Ovary (tissue), 9 donors: Measurements from ENCODE around the gene ARCN1. TPM values are rescaled to one million over a fixed set of nuclear protein-coding genes. Genes with fewer than 3 reads are reported as not detected.

ENCODE experiments used
- DNase-seq, 5 donors: peaks; one replicate each; pipeline ENCODE4 v3.0.0-alpha.2; 2019 to 2020
- H3K27ac ChIP-seq, 2 donors: fragments of 200-600 bp; one replicate each; pipeline versions ENCODE4 v1.5.1 to v1.8.0; 2019 to 2022
- H3K27me3 ChIP-seq: fragments of 200-600 bp; one replicate; pipeline ENCODE4 v1.8.0; 2022
- H3K36me3 ChIP-seq: fragments of 200-600 bp; sonication (generic); one replicate; pipeline ENCODE4 v1.5.1; 2019
- H3K4me1 ChIP-seq: one replicate; pipeline ENCODE4 v1.8.1; 2013; ENCODE audit warnings: mild to moderate bottlenecking, moderate library complexity; ENCODE audit not compliant: insufficient read depth
- H3K4me3 ChIP-seq: fragments of 200-600 bp; sonication (generic); one replicate; pipeline ENCODE4 v1.5.1; 2017
- H3K9me3 ChIP-seq, 2 donors: fragments of 200-600 bp in 1 of 2; sonication (generic) in 1 of 2; one replicate each; pipeline versions ENCODE4 v1.5.1 to v1.8.1; 2013 to 2019; ENCODE audit warnings: mild to moderate bottlenecking in 1 of 2, moderate library complexity in 1 of 2
- EP300 ChIP-seq: sonication (generic); formaldehyde crosslinking; IDR thresholded peaks from one replicate; pipeline ENCODE4 v1.6.1; 2017; ENCODE audit warnings: antibody characterized with exemption
- POLR2A ChIP-seq: fragments of 450-650 bp; IDR thresholded peaks from one replicate; pipeline ENCODE4 v1.6.1; 2017; ENCODE audit warnings: antibody characterized with exemption, mild to moderate bottlenecking, moderate library complexity
- WGBS, 3 donors: extraction: QIAGEN DNeasy Blood & Tissue Kit in 1 of 3; methylation state at CpG; one replicate each; pipeline versions ENCODE4 v1.1.5 to v1.1.7; 2013 to 2017; 5-methylcytosine and 5-hydroxymethylcytosine counted together
- intact Hi-C, 4 donors: fragments of 100-400 bp; cut with DNase I; formaldehyde crosslinking; loops; one replicate each; pipeline versions ENCODE4 v1.11.0 to v1.15.1; 2022 to 2023
- polyA plus RNA-seq, 2 donors: library from polyadenylated mRNA; stranded (reverse); fragments of 200-250 nt in 1 of 2; fragments of 350-450 nt in 1 of 2; fragmentation: Illumina TruSeq in 1 of 2; extraction: RNeasy Lipid Tissue Mini Kit (QIAGEN cat#74804) in 1 of 2; gene quantifications; one replicate each; pipeline ENCODE4 v1.2.3, GENCODE V29; 2013 to 2014
- total RNA-seq, 7 donors: library from RNA; depleted of rRNA in 2 of 7; stranded (reverse); fragments of >200 nt in 2 of 7; fragmentation: NEBNext Ultra II Directional in 3 of 7; extraction: Animal tissue kit (Norgen Biotek cat#: 25700) in 3 of 7; gene quantifications; one replicate each; pipeline versions ENCODE4 v1.1.0 to v1.2.4, GENCODE V29; 2016 to 2023
- TF ChIP-seq, protein P1 (sequence below), 3 donors: fragments of 450-650 bp in 2 of 3; fragments of 200-600 bp in 1 of 3; IDR thresholded peaks; one replicate each; pipeline versions ENCODE4 v1.5.1 to v1.8.0; 2016 to 2022; ENCODE audit warnings: antibody characterized with exemption in 3 of 3, mild to moderate bottlenecking in 1 of 3
- donor health status: DM: no; HTN: no; CAD: no; lungs with moderate emphysema.
- donor health status: DM: no; HTN: no; CAD: no.
- donor health status: Bipolar disorder and iron deficiency.
- donor health status: DM: yes; HTN: yes; CAD: no.
- donor health status: DM: no; HTN: no; CAD: no.
- donor health status: DM: yes; HTN: yes; CAD: no.

The ARCN1 gene
- total and polyA plus RNA-seq, 9 donors: 60.2 to 154 (median 125) TPM

- intact Hi-C loops: no loop called here
- DNase-seq: peak in 2 of 5 donors; percentile 54 to 56
- TF ChIP-seq POLR2A (no peak), EP300 (no peak)
- TF ChIP-seq, protein P1, sequence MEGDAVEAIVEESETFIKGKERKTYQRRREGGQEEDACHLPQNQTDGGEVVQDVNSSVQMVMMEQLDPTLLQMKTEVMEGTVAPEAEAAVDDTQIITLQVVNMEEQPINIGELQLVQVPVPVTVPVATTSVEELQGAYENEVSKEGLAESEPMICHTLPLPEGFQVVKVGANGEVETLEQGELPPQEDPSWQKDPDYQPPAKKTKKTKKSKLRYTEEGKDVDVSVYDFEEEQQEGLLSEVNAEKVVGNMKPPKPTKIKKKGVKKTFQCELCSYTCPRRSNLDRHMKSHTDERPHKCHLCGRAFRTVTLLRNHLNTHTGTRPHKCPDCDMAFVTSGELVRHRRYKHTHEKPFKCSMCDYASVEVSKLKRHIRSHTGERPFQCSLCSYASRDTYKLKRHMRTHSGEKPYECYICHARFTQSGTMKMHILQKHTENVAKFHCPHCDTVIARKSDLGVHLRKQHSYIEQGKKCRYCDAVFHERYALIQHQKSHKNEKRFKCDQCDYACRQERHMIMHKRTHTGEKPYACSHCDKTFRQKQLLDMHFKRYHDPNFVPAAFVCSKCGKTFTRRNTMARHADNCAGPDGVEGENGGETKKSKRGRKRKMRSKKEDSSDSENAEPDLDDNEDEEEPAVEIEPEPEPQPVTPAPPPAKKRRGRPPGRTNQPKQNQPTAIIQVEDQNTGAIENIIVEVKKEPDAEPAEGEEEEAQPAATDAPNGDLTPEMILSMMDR (IDR thresholded peaks at IDR 0.05): no peak
- Histone ChIP-seq H3K4me3 (no peak overlapping the region), H3K27ac (peak overlapping the region in 1 of 2 donors; percentile 69), H3K4me1 (peaks cover 23% of the 10 kb centered on the region), H3K36me3 (no peaks in the 10 kb centered on the region), H3K9me3 (no peaks in the 10 kb centered on the region), H3K27me3 (no peaks in the 10 kb centered on the region)
- WGBS, 3 donors: 45 to 64% (median 47%) methylated on average over 4 of the region's 4 CpGs
Observed at GRCh38 chr11:118623269-118623655, 51.1 kb downstream of the ARCN1 start.

- intact Hi-C loops: no loop called here
Observed at GRCh38 chr11:118625036-118625690, 53.0 kb downstream of the ARCN1 start.

GRCh38 chr11:118625976-118626375 lies 53.8 kb downstream of the ARCN1 start:
- H3K36me3 ChIP-seq: no peaks in the 10 kb centered on the region
- no peak for DNase-seq
- H3K27ac ChIP-seq: no peak overlapping the region
- no peak overlapping the region for H3K4me3 ChIP-seq
- 84 to 90% (median 84%) methylated on average over 2 of the region's 2 CpGs for WGBS, 3 donors
- H3K4me1 ChIP-seq: peaks cover 11% of the 10 kb centered on the region
- TF ChIP-seq, protein P1 (IDR thresholded peaks at IDR 0.05): no peak
- no peak for TF ChIP-seq EP300
- TF ChIP-seq POLR2A: no peak
- H3K9me3 ChIP-seq: no peaks in the 10 kb centered on the region
- no peaks in the 10 kb centered on the region for H3K27me3 ChIP-seq
- intact Hi-C loops: no loop called here

More at GRCh38 chr11:118625036-118625690, 53.0 kb downstream of the ARCN1 start:
- DNase-seq: peak in 1 of 5 donors; percentile 25
- H3K4me3 ChIP-seq: no peak overlapping the region
- no peaks in the 10 kb centered on the region for H3K27me3 ChIP-seq
- H3K27ac ChIP-seq: no peak overlapping the region
- 82 to 93% (median 85%) methylated on average over 6 of the region's 6 CpGs for WGBS, 3 donors
- TF ChIP-seq, protein P1 (IDR thresholded peaks at IDR 0.05): no peak
- TF ChIP-seq EP300: no peak
- no peak for TF ChIP-seq POLR2A
- H3K4me1 ChIP-seq: peaks cover 17% of the 10 kb centered on the region
- H3K36me3 ChIP-seq: no peaks in the 10 kb centered on the region
- H3K9me3 ChIP-seq: no peaks in the 10 kb centered on the region

GRCh38 chr11:118627566-118627965 lies 55.4 kb downstream of the ARCN1 start:
- H3K27me3 ChIP-seq: no peaks in the 10 kb centered on the region
- no peaks in the 10 kb centered on the region for H3K36me3 ChIP-seq
- DNase-seq: no peak
- peaks cover 5% of the 10 kb centered on the region for H3K4me1 ChIP-seq
- H3K9me3 ChIP-seq: no peaks in the 10 kb centered on the region
- WGBS, 3 donors: 83 to 86% (median 86%) methylated on average over 10 of the region's 10 CpGs
- intact Hi-C loops: no loop called here
- no peak overlapping the region for H3K4me3 ChIP-seq
- no peak for TF ChIP-seq POLR2A
- TF ChIP-seq EP300: no peak
- H3K27ac ChIP-seq: no peak overlapping the region

DNA sequence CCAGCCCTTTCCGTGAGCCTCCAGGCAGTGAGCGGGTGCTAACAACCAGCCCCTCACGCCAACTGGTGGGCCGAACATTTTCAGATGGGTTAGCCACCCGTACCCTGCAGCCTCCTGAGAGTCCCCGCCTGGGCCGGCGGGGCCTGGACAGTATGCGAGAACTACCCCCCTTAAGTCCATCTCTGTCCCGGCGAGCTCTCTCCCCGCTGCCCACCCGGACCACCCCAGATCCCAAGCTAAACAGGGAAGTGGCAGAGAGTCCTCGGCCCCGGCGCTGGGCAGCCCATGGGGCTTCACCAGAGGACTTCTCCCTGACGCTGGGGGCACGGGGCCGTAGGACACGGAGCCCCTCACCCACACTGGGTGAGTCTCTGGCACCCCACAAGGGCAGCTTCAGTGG lies 55.8 kb downstream of the ARCN1 start:
- 89 to 95% (median 90%) methylated on average over 15 to 20 of the region's 20 CpGs for WGBS, 3 donors
- intact Hi-C loops: no loop called here
- H3K4me3 ChIP-seq: no peak overlapping the region
- H3K36me3 ChIP-seq: no peaks in the 10 kb centered on the region
- H3K9me3 ChIP-seq: no peaks in the 10 kb centered on the region
- no peak overlapping the region for H3K27ac ChIP-seq
- TF ChIP-seq POLR2A (no peak), EP300 (no peak)
- TF ChIP-seq, protein P1 (IDR thresholded peaks at IDR 0.05): no peak
- H3K27me3 ChIP-seq: no peaks in the 10 kb centered on the region
- no peak for DNase-seq
- peaks cover 3% of the 10 kb centered on the region for H3K4me1 ChIP-seq
